Right atrium auricular region (tissue), 2 donors: Measurements from ENCODE around the gene PI16. TPM values are rescaled to one million over a fixed set of nuclear protein-coding genes. Genes with fewer than 3 reads are reported as not detected.
"Not testable (repeated sequence)": the region's sequence is repeated elsewhere in the genome, so short reads cannot be mapped to it uniquely, and the experiment has no call there.

Experiments
- DNase-seq: peaks from one replicate; pipeline ENCODE4 v3.0.0-alpha.2; 2019; ENCODE audit warnings: low spot score
- H3K27ac ChIP-seq, 2 donors: fragments of 200-600 bp; sonication (generic); 1 replicate in 1 of 2; 2 replicates in 1 of 2; pipeline ENCODE4 v1.5.1; 2016 to 2019
- H3K27me3 ChIP-seq, 2 donors: fragments of 200-600 bp; sonication (generic); one replicate each; pipeline versions ENCODE4 v1.5.1 to v1.6.0; 2017 to 2019
- H3K36me3 ChIP-seq: fragments of 200-600 bp; sonication (generic); one replicate; pipeline ENCODE4 v1.5.1; 2016
- H3K4me1 ChIP-seq, 2 donors: fragments of 200-600 bp; sonication (generic); one replicate each; pipeline versions ENCODE4 v1.5.1 to v1.6.0; 2017 to 2019
- H3K4me3 ChIP-seq, 2 donors: fragments of 200-600 bp; sonication (generic); 1 replicate in 1 of 2; 2 replicates in 1 of 2; pipeline ENCODE4 v1.5.1; 2017 to 2019; ENCODE audit warnings: mild to moderate bottlenecking in 1 of 2, moderate library complexity in 1 of 2
- H3K9me3 ChIP-seq, 2 donors: fragments of 200-600 bp; sonication (generic); one replicate each; pipeline ENCODE4 v1.5.1; 2019
- CTCF ChIP-seq, 2 donors: fragments of 200-600 bp; sonication (generic); IDR thresholded peaks; one replicate each; pipeline ENCODE4 v1.5.1; 2019; ENCODE audit warnings: antibody characterized with exemption in 2 of 2
- total RNA-seq, 2 donors: library from RNA; depleted of rRNA; stranded (reverse); fragments of >200 nt; gene quantifications; one replicate each; pipeline ENCODE4 v1.1.0, GENCODE V29; 2016

PI16 gene
- total RNA-seq, 2 donors from 2014 or later = 14.2 to 48.5 TPM

- Histone ChIP-seq H3K4me3 (peak overlapping the region; percentile 98 to 99), H3K27ac (peak overlapping the region; percentile 97 to 98), H3K27me3 (no peaks in the 10 kb centered on the region), H3K4me1 (peaks cover 0 to 67% of the 10 kb centered on the region in 2 donors), H3K36me3 (peaks cover 7% of the 10 kb centered on the region), H3K9me3 (no peaks in the 10 kb centered on the region)
- DNase-seq = peak; percentile 78
- TF ChIP-seq CTCF (IDR thresholded peaks at IDR 0.05) = no peak
These were observed 30.3 kb downstream of the PI16 start for GRCh38 chr6:36984581-36985416.

DNA sequence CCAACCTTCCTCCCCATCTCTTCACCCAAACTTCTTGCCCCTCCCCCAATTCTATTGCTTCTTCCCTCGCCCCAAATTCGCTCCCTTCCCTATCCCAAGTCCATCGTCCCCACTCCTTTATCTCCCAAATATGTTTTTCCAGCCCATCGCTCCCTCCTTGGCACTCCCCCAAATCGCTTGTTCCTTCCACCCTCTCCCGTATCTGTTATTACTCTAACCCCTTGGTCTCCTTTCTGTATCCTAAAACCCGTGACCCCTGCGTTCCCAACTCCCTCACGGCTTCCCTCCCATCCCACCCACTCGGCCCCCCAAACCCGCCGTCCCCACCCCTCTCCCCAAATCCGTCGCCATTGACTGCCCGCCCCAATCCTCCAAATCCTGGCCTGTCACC is 30.9 kb downstream of the PI16 start:
- H3K27me3 ChIP-seq = no peaks in the 10 kb centered on the region
- TF ChIP-seq CTCF (IDR thresholded peaks at IDR 0.05) = no peak
- H3K4me1 ChIP-seq = peaks cover 0 to 61% of the 10 kb centered on the region in 2 donors
- H3K9me3 ChIP-seq = no peaks in the 10 kb centered on the region
- H3K27ac ChIP-seq = peak overlapping the region; percentile 97 to 98
- peak overlapping the region; percentile 98 to 99 for H3K4me3 ChIP-seq
- no peak for DNase-seq
- peaks cover 7% of the 10 kb centered on the region for H3K36me3 ChIP-seq

DNA sequence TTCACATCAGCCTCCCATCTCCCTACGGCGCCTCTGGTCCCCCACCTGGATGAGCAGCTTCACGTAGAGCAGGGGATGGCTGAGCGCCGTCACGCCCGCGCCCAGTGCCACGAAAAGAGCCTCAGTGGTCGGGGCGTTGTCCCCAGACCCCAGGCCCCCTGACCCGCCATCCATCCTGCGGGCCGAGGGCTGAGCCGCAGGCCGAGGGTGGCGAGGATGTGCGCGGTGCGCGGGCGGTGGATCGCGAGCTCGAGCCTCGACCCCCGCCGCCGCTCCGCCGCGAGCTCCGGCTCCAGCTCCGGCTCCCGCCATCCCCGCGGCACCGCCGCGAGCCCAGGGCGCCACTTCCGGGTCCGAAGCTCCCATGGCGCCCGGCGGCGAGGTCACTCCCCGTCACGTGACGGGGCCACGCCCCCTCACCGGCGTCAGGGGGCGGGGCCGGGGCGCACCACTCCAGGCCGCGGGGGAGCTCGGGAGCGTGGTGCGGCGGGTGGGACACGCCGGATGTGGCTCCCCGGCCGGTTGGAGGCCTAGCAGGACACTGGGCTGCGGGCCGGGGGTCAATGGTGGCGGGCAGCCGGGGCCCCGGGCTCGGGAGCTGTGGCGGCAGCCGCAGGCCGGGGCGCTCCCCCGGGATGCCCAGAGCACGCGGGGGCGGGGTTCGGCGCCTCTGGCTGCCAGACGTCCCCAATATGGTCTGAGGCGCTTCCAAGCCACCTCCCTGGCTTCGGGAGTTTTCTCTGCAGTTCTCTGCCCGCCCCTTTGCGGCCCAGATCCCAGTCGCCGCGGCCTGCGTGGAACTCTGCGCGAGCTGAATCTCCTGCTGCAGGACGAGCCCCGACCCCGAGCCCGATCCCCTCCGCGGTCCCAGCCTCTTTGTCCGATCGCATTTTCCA is 31.5 kb downstream of the PI16 start, which contains the start of gene MTCH1:
MTCH1 (minus strand) TSS at position 389 of the 896 bp plus-strand sequence; CDS start at position 366, 23 bp downstream.
- no peaks in the 10 kb centered on the region for H3K27me3 ChIP-seq
- no peak for TF ChIP-seq CTCF (IDR thresholded peaks at IDR 0.05)
- peaks cover 0 to 55% of the 10 kb centered on the region in 2 donors for H3K4me1 ChIP-seq
- H3K9me3 ChIP-seq = no peaks in the 10 kb centered on the region
- H3K27ac ChIP-seq = peak within 1 kb of the TSS; percentile 97 to 98
- peak; percentile 87 for DNase-seq
- peaks cover 7% of the 10 kb centered on the region for H3K36me3 ChIP-seq
- H3K4me3 ChIP-seq = peak within 1 kb of the TSS; percentile 98 to 99

DNA sequence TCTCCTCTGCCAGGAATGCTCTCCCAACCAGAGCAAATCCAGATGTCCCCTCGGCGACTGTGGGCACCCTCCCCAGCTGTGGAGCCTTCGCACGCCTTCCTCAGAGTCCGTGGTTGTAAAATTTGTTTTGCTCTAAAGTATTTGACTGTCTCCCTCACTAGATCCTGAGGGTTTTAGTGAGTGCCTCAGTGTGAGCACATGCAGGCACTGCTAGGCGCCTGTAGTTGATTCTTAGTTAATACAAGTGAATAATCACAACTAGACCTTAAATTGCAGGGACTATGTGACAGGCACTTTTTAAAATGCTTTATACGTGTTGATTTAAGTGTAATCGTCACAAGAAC is 32.1 kb downstream of the PI16 start:
- no peaks in the 10 kb centered on the region for H3K27me3 ChIP-seq
- peak overlapping the region; percentile 98 to 99 for H3K4me3 ChIP-seq
- no peaks in the 10 kb centered on the region for H3K9me3 ChIP-seq
- DNase-seq = no peak
- peak overlapping the region; percentile 97 to 98 for H3K27ac ChIP-seq
- TF ChIP-seq CTCF (IDR thresholded peaks at IDR 0.05) = no peak
- H3K36me3 ChIP-seq = peaks cover 2% of the 10 kb centered on the region
- peaks cover 0 to 48% of the 10 kb centered on the region in 2 donors for H3K4me1 ChIP-seq

DNA sequence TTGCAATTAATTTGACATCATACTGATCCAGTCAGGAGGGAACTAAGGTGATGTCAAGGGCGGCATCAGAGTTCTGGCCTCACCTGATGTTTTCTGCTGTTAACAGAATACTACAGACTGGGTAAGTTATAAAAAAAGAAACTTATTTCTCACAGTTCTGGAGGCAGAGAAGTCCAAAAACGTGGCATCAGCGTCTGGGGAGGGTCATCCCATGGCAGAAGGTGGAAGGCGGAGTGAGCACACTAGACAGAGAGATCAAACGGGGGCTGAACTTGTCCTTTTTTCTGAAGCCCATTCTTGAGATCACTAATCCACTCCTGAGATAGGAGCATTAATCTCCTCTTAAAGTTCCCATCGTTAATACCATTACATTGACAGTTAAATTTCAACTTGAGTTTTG is 34.7 kb downstream of the PI16 start:
- Histone ChIP-seq H3K27ac (no peak overlapping the region), H3K27me3 (no peaks in the 10 kb centered on the region), H3K4me1 (peaks cover 0 to 23% of the 10 kb centered on the region in 2 donors), H3K4me3 (no peak overlapping the region), H3K36me3 (no peaks in the 10 kb centered on the region), H3K9me3 (no peaks in the 10 kb centered on the region)
- no peak for DNase-seq
- TF ChIP-seq CTCF (IDR thresholded peaks at IDR 0.05) = no peak

- peaks cover 0 to 13% of the 10 kb centered on the region in 2 donors for H3K4me1 ChIP-seq
- not testable (repeated sequence) for H3K36me3 ChIP-seq, H3K27me3 ChIP-seq, H3K27ac ChIP-seq, H3K9me3 ChIP-seq, H3K4me3 ChIP-seq, DNase-seq
These were observed 35.9 kb downstream of the PI16 start for GRCh38 chr6:36990401-36990800.
